Measurements from ENCODE around the gene MACROD1.

- TF ChIP-seq POLR2AphosphoS5 (IDR thresholded peaks at IDR 0.05; ENCODE audit: borderline replicate concordance, low read depth, low read length) (no peak), EZH2 (IDR thresholded peaks at IDR 0.05) (no peak)
These were observed 4.9 kb downstream of the MACROD1 start for GRCh38 chr11:64161037-64161436.

Data from SK-N-MC (cell line).